GM23248 (cell line): ENCODE data around the gene C1orf35.

Experiments used
- EZH2 ChIP-seq: fragments of 200-600 bp; sonication (generic); IDR thresholded peaks from 2 replicates; pipeline ENCODE4 v1.6.1; 2018; ENCODE audit warnings: antibody characterized with exemption, mild to moderate bottlenecking; ENCODE audit not compliant: insufficient read depth, poor library complexity, severe bottlenecking
- EZH2phosphoT487 ChIP-seq: fragments of 200-600 bp; sonication (generic); IDR thresholded peaks from 2 replicates; pipeline ENCODE4 v1.6.1; 2018; ENCODE audit warnings: antibody characterized with exemption, moderate library complexity, mild to moderate bottlenecking, low read depth; ENCODE audit not compliant: insufficient read depth

- TF ChIP-seq EZH2, result no peak
- no peak for TF ChIP-seq EZH2phosphoT487
Measured at GRCh38 chr1:228112617-228113016, 9.5 kb upstream of the C1orf35 start.
